GM18505 (cell line): ENCODE measurements around the gene SNAP47.
"Not testable (repeated sequence)": the region's sequence is repeated elsewhere in the genome, so short reads cannot be mapped to it uniquely, and the experiment has no call there.

Source experiments
- ATAC-seq: cut with Tn5 transposase; IDR thresholded peaks from one replicate; pipeline ENCODE4 v1.9.1; 2021; ENCODE audit not compliant: unreplicated experiment
- POLR2A ChIP-seq: IDR thresholded peaks from 4 replicates; pipeline ENCODE4 v1.6.1; 2011; ENCODE audit warnings: borderline replicate concordance; ENCODE audit not compliant: insufficient read depth, insufficient read length; ENCODE audit errors: extremely low read depth

Gene SNAP47

GRCh38 chr1:227734856-227735538 is at the start of gene SNAP47, which contains the start of gene JMJD4:
Gene SNAP47, plus strand, starts transcription at chr1:227735435. Its CDS starts 12,302 bp downstream, at chr1:227747737.
Gene JMJD4, minus strand, starts transcription at chr1:227735302. Its CDS starts 29 bp downstream, at chr1:227735273.
- peak; percentile 92 for ATAC-seq
- TF ChIP-seq POLR2A = peak; percentile 88

- no peak for TF ChIP-seq POLR2A
- ATAC-seq = no peak
These were observed 49.4 kb upstream of the SNAP47 start for GRCh38 chr1:227685807-227686206.

GRCh38 chr1:227697321-227697864 is 37.8 kb upstream of the SNAP47 start:
- TF ChIP-seq POLR2A = no peak
- ATAC-seq = no peak

GRCh38 chr1:227701631-227702030 is 33.6 kb upstream of the SNAP47 start:
- not testable (repeated sequence) for ATAC-seq

GRCh38 chr1:227707846-227708245 is 27.4 kb upstream of the SNAP47 start:
- no peak for ATAC-seq
- no peak for TF ChIP-seq POLR2A

- no peak for ATAC-seq
- no peak for TF ChIP-seq POLR2A
These were observed 25.8 kb upstream of the SNAP47 start for GRCh38 chr1:227709451-227709850.

- not testable (repeated sequence) for ATAC-seq
These were observed 24.8 kb upstream of the SNAP47 start for GRCh38 chr1:227710474-227710873.

- ATAC-seq = peak; percentile 87
These were observed 22.6 kb upstream of the SNAP47 start for GRCh38 chr1:227712648-227713047.

GRCh38 chr1:227718932-227719331 is 16.3 kb upstream of the SNAP47 start:
- TF ChIP-seq POLR2A = no peak
- no peak for ATAC-seq

More at GRCh38 chr1:227712648-227713047, 22.6 kb upstream of the SNAP47 start:
- no peak for TF ChIP-seq POLR2A

- no peak for ATAC-seq
- no peak for TF ChIP-seq POLR2A
These were observed 11.8 kb upstream of the SNAP47 start for GRCh38 chr1:227723474-227723873.

GRCh38 chr1:227725046-227725445 is 10.2 kb upstream of the SNAP47 start:
- no peak for ATAC-seq
- TF ChIP-seq POLR2A = no peak

GRCh38 chr1:227726318-227726717 is 8.9 kb upstream of the SNAP47 start:
- no peak for ATAC-seq
- TF ChIP-seq POLR2A = no peak

- no peak for TF ChIP-seq POLR2A
- no peak for ATAC-seq
These were observed 8.2 kb upstream of the SNAP47 start for GRCh38 chr1:227726924-227727599.

- peak; percentile 45 for TF ChIP-seq POLR2A
- ATAC-seq = no peak
These were observed 7.0 kb upstream of the SNAP47 start for GRCh38 chr1:227728059-227728891.

- no peak for ATAC-seq
- peak; percentile 43 for TF ChIP-seq POLR2A
These were observed 6.4 kb upstream of the SNAP47 start for GRCh38 chr1:227728892-227729143.
